ENCODE results near the gene DYNC1I1.

DNA sequence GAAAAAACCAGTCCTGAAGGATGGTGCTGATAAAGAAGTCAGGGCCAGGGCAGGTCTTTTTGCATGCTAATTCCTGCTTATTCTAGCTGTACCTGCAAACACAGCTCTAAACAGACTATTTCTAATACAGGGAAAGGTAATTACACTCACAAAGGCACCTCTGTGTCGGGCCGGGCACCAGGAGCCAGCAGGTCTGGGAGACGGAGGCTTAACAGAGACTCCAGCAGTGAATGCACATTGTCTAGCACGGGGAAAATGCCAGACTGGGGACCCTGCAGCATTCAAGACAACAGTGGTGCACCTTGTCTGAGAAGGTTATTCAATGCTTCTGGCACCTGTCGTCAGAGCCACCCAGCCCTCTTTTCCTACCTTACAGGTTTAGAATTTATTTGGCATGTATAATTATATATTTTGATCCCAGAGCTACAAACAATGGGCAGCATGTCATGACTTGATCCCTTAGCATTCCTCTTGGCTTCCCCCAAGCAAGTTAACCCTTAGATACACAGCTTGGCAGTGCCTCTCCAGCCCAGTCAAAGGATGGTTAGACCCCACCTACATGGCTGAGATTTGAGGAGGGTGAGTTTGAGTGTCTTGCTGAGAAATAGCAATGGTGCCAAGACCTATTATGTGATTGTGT, 364.4 kb downstream of the DYNC1I1 start:
- TF ChIP-seq, protein P1, sequence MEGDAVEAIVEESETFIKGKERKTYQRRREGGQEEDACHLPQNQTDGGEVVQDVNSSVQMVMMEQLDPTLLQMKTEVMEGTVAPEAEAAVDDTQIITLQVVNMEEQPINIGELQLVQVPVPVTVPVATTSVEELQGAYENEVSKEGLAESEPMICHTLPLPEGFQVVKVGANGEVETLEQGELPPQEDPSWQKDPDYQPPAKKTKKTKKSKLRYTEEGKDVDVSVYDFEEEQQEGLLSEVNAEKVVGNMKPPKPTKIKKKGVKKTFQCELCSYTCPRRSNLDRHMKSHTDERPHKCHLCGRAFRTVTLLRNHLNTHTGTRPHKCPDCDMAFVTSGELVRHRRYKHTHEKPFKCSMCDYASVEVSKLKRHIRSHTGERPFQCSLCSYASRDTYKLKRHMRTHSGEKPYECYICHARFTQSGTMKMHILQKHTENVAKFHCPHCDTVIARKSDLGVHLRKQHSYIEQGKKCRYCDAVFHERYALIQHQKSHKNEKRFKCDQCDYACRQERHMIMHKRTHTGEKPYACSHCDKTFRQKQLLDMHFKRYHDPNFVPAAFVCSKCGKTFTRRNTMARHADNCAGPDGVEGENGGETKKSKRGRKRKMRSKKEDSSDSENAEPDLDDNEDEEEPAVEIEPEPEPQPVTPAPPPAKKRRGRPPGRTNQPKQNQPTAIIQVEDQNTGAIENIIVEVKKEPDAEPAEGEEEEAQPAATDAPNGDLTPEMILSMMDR (conservative IDR thresholded peaks at IDR 0.05 in 1 of 2, IDR thresholded peaks at IDR 0.05 in 1 of 2; ENCODE audit: low read depth in 1 of 2, low read length in 2 of 2): no peak
- TF ChIP-seq EZH2 (IDR thresholded peaks at IDR 0.05; ENCODE audit: low read length, missing control alignments): no peak

Measured in fibroblast of lung (primary cell).